ENCODE data around the gene NOC4L.

DNA sequence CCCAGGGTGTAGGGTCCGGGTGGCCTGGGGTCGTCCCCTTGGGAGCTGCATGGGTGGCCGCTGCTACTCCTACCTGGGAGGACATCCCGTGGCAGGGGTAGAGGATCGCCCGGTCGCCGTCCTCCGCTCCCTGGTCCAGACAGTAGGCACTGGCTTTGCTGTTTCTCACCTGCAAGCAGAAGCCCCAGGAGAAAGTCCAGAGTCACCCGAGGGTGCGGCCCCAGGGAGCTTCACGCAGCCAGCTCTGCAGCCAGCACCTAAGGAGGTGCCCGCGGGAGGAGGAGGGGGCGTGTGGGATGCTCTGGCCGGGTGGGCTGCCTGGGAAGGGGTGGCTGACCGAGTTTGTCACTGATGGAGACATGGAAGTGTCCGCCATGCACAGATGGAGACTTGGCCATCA lies 54.8 kb downstream of the NOC4L start:
- TF ChIP-seq POLR2A (IDR thresholded peaks at IDR 0.05): no peak
- TF ChIP-seq, protein P1, sequence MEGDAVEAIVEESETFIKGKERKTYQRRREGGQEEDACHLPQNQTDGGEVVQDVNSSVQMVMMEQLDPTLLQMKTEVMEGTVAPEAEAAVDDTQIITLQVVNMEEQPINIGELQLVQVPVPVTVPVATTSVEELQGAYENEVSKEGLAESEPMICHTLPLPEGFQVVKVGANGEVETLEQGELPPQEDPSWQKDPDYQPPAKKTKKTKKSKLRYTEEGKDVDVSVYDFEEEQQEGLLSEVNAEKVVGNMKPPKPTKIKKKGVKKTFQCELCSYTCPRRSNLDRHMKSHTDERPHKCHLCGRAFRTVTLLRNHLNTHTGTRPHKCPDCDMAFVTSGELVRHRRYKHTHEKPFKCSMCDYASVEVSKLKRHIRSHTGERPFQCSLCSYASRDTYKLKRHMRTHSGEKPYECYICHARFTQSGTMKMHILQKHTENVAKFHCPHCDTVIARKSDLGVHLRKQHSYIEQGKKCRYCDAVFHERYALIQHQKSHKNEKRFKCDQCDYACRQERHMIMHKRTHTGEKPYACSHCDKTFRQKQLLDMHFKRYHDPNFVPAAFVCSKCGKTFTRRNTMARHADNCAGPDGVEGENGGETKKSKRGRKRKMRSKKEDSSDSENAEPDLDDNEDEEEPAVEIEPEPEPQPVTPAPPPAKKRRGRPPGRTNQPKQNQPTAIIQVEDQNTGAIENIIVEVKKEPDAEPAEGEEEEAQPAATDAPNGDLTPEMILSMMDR (IDR thresholded peaks at IDR 0.05): no peak

Data from right lobe of liver (tissue), 4 donors.